GM18858 (cell line): ENCODE data around the gene KRTAP1-5.
"Not testable (repeated sequence)": the region's sequence is repeated elsewhere in the genome, so short reads cannot be mapped to it uniquely, and the experiment has no call there.

Experiments used
- ATAC-seq: cut with Tn5 transposase; IDR thresholded peaks from one replicate; pipeline ENCODE4 v1.9.1; 2021; ENCODE audit not compliant: unreplicated experiment

Gene KRTAP1-5

GRCh38 chr17:41026715-41027471 lies at the start of gene KRTAP1-5:
Gene KRTAP1-5, minus strand, starts transcription at chr17:41027208. Its CDS starts 53 bp downstream, at chr17:41027155.
- ATAC-seq, result no peak

GRCh38 chr17:41076788-41077187 lies 49.8 kb upstream of the KRTAP1-5 start:
- ATAC-seq, result no peak

GRCh38 chr17:41073676-41074075 lies 46.7 kb upstream of the KRTAP1-5 start:
- no peak for ATAC-seq

- ATAC-seq, result no peak
These were observed 44.8 kb upstream of the KRTAP1-5 start for GRCh38 chr17:41071606-41072360.

GRCh38 chr17:41069031-41069430 lies 42.0 kb upstream of the KRTAP1-5 start:
- ATAC-seq, result no peak

GRCh38 chr17:41067281-41067680 lies 40.3 kb upstream of the KRTAP1-5 start:
- ATAC-seq, result no peak

- ATAC-seq, result no peak
These were observed 39.0 kb upstream of the KRTAP1-5 start, which contains the start of gene KRTAP2-4 for GRCh38 chr17:41065829-41066624. Gene KRTAP2-4, minus strand, starts transcription at chr17:41065879. Its CDS starts 34 bp downstream, at chr17:41065845.

- ATAC-seq, result not testable (repeated sequence)
These were observed 38.1 kb upstream of the KRTAP1-5 start for GRCh38 chr17:41065016-41065689.

- ATAC-seq, result no peak
These were observed 37.3 kb upstream of the KRTAP1-5 start for GRCh38 chr17:41064301-41064700.

- no peak for ATAC-seq
These were observed 36.4 kb upstream of the KRTAP1-5 start for GRCh38 chr17:41063449-41063848.

- ATAC-seq, result no peak
These were observed 35.0 kb upstream of the KRTAP1-5 start for GRCh38 chr17:41061964-41062363.

GRCh38 chr17:41060052-41060604 lies 33.1 kb upstream of the KRTAP1-5 start, which contains the start of gene KRTAP2-3:
Gene KRTAP2-3, minus strand, starts transcription at chr17:41060114. Its CDS starts 64 bp downstream, at chr17:41060050.
- ATAC-seq, result no peak

GRCh38 chr17:41059276-41060051 lies 32.5 kb upstream of the KRTAP1-5 start:
- not testable (repeated sequence) for ATAC-seq

GRCh38 chr17:41058741-41059140 lies 31.7 kb upstream of the KRTAP1-5 start:
- ATAC-seq, result no peak

- ATAC-seq, result no peak
These were observed 30.5 kb upstream of the KRTAP1-5 start for GRCh38 chr17:41057547-41057946.

GRCh38 chr17:41055130-41055529 lies 28.1 kb upstream of the KRTAP1-5 start, which contains the start of gene KRTAP2-2:
Gene KRTAP2-2, minus strand, starts transcription at chr17:41055230. Its CDS starts 19 bp downstream, at chr17:41055211.
- not testable (repeated sequence) for ATAC-seq

- ATAC-seq, result not testable (repeated sequence)
These were observed 27.5 kb upstream of the KRTAP1-5 start for GRCh38 chr17:41054556-41054955.

GRCh38 chr17:41054025-41054424 lies 27.0 kb upstream of the KRTAP1-5 start:
- no peak for ATAC-seq

- ATAC-seq, result no peak
These were observed 25.6 kb upstream of the KRTAP1-5 start for GRCh38 chr17:41052566-41052965.
